ENCODE results near the gene KRT15.

GRCh38 chr17:41492771-41493170 is 25.9 kb downstream of the KRT15 start:
- TF ChIP-seq, protein P1, sequence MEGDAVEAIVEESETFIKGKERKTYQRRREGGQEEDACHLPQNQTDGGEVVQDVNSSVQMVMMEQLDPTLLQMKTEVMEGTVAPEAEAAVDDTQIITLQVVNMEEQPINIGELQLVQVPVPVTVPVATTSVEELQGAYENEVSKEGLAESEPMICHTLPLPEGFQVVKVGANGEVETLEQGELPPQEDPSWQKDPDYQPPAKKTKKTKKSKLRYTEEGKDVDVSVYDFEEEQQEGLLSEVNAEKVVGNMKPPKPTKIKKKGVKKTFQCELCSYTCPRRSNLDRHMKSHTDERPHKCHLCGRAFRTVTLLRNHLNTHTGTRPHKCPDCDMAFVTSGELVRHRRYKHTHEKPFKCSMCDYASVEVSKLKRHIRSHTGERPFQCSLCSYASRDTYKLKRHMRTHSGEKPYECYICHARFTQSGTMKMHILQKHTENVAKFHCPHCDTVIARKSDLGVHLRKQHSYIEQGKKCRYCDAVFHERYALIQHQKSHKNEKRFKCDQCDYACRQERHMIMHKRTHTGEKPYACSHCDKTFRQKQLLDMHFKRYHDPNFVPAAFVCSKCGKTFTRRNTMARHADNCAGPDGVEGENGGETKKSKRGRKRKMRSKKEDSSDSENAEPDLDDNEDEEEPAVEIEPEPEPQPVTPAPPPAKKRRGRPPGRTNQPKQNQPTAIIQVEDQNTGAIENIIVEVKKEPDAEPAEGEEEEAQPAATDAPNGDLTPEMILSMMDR (IDR thresholded peaks at IDR 0.05) = no peak
- TF ChIP-seq FOXK1 (CRISPR knock-in tag; IDR thresholded peaks at IDR 0.05) = no peak
- no peak for TF ChIP-seq SP1 (CRISPR knock-in tag; conservative IDR thresholded peaks at IDR 0.05)
- TF ChIP-seq CBFB (CRISPR knock-in tag; IDR thresholded peaks at IDR 0.05; ENCODE audit: low read depth) = no peak
- TF ChIP-seq, protein P2, sequence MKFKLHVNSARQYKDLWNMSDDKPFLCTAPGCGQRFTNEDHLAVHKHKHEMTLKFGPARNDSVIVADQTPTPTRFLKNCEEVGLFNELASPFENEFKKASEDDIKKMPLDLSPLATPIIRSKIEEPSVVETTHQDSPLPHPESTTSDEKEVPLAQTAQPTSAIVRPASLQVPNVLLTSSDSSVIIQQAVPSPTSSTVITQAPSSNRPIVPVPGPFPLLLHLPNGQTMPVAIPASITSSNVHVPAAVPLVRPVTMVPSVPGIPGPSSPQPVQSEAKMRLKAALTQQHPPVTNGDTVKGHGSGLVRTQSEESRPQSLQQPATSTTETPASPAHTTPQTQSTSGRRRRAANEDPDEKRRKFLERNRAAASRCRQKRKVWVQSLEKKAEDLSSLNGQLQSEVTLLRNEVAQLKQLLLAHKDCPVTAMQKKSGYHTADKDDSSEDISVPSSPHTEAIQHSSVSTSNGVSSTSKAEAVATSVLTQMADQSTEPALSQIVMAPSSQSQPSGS (CRISPR knock-in tag; IDR thresholded peaks at IDR 0.05; ENCODE audit: borderline replicate concordance, low read depth) = no peak

Measured in WTC11 (cell line).